Uterus (tissue), 4 donors: ENCODE measurements around the gene TSTD1. TPM values are rescaled to one million over a fixed set of nuclear protein-coding genes. Genes with fewer than 3 reads are reported as not detected.
A peak's percentile ranks its signal among the peaks of the same experiment; 100 is the strongest.

Source experiments
- DNase-seq, 2 donors: peaks; one replicate each; pipeline ENCODE4 v3.0.0-alpha.2; 2019 to 2020
- H3K27ac ChIP-seq, 2 donors: fragments of 200-600 bp; sonication (generic); 1 replicate in 1 of 2; 2 replicates in 1 of 2; pipeline ENCODE4 v1.5.1; 2016 to 2018
- H3K27me3 ChIP-seq, 2 donors: fragments of 200-600 bp; sonication (generic); one replicate each; pipeline ENCODE4 v1.5.1; 2018 to 2019; ENCODE audit warnings: control low read depth in 1 of 2
- H3K36me3 ChIP-seq, 2 donors: fragments of 200-600 bp; sonication (generic); one replicate each; pipeline ENCODE4 v1.5.1; 2019; ENCODE audit warnings: control low read depth in 1 of 2
- H3K4me1 ChIP-seq, 2 donors: fragments of 200-600 bp; sonication (generic); one replicate each; pipeline ENCODE4 v1.5.1; 2018 to 2019; ENCODE audit warnings: control low read depth in 1 of 2
- H3K4me3 ChIP-seq, 2 donors: fragments of 200-600 bp; sonication (generic); 1 replicate in 1 of 2; 2 replicates in 1 of 2; pipeline ENCODE4 v1.5.1; 2018 to 2019; ENCODE audit warnings: mild to moderate bottlenecking in 1 of 2
- H3K9me3 ChIP-seq, 2 donors: fragments of 200-600 bp; sonication (generic); one replicate each; pipeline ENCODE4 v1.5.1; 2019; ENCODE audit warnings: control low read depth in 1 of 2
- POLR2A ChIP-seq, 2 donors: fragments of 450-650 bp; IDR thresholded peaks; one replicate each; pipeline ENCODE4 v1.6.1; 2016; ENCODE audit warnings: antibody characterized with exemption in 2 of 2, mild to moderate bottlenecking in 1 of 2, moderate library complexity in 1 of 2
- intact Hi-C: fragments of 100-400 bp; cut with DNase I; formaldehyde crosslinking; loops from one replicate; pipeline ENCODE4 v1.15.1; 2023; ENCODE audit warnings: low total_unique reads
- total RNA-seq, 4 donors: library from RNA; depleted of rRNA in 3 of 4; stranded (reverse); fragments of >200 nt in 3 of 4; gene quantifications; one replicate each; pipeline versions ENCODE4 v1.1.0 to v1.2.4, GENCODE V29; 2014 to 2023
- TF ChIP-seq, protein P1 (sequence below), 4 experiments: fragments of 200-600 bp in 2 of 4; fragments of 450-650 bp in 2 of 4; sonication (generic) in 2 of 4; IDR thresholded peaks; one replicate each; pipeline ENCODE4 v1.5.1; 2016 to 2019; ENCODE audit warnings: antibody characterized with exemption in 4 of 4, mild to moderate bottlenecking in 2 of 4, moderate library complexity in 1 of 4
- donor health status: DM: yes; HTN: yes; CAD: no.

TSTD1 gene
- total RNA-seq, 4 donors from 2014 or later = 5.6 to 20.3 TPM; not detected in 2

DNA sequence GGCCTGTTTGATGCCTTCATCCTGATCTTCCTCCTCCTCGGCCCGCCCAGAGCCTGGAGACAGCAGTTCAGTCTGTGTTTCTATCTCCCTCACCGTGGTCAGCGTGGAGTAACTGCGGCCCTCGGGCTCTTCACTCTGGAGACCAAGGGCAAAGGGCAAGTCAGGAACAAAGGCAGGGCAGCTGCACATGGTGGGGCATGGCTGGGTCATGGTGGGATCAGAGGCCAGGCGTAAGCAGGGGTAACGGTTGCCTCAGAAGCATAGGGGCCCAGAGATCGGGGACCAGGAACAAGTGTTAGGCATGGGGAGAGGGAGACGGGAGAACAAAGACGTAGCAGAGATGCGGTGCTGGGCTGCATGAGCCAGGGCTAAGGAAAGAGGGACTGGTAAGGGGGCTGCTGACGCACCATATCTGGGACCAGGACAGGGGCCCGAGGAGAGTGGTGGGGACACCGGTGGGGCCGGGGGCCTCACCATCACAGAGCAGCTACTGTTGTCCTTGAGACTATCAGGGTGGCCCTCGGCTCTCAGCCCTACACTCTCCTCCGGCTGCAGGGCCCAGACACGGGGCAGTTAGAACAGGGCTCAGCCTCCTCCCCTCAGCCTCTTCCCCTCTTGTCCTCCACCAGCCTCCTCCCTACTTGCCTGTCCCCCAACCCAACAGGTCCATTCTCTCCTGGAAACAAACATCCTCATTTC, 34.1 kb upstream of the TSTD1 start:
- TF ChIP-seq, protein P1, sequence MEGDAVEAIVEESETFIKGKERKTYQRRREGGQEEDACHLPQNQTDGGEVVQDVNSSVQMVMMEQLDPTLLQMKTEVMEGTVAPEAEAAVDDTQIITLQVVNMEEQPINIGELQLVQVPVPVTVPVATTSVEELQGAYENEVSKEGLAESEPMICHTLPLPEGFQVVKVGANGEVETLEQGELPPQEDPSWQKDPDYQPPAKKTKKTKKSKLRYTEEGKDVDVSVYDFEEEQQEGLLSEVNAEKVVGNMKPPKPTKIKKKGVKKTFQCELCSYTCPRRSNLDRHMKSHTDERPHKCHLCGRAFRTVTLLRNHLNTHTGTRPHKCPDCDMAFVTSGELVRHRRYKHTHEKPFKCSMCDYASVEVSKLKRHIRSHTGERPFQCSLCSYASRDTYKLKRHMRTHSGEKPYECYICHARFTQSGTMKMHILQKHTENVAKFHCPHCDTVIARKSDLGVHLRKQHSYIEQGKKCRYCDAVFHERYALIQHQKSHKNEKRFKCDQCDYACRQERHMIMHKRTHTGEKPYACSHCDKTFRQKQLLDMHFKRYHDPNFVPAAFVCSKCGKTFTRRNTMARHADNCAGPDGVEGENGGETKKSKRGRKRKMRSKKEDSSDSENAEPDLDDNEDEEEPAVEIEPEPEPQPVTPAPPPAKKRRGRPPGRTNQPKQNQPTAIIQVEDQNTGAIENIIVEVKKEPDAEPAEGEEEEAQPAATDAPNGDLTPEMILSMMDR (IDR thresholded peaks at IDR 0.05) = no peak
- no peak for TF ChIP-seq POLR2A (IDR thresholded peaks at IDR 0.05)
- Histone ChIP-seq H3K9me3 (no peaks in the 10 kb centered on the region), H3K27ac (no peak overlapping the region), H3K4me3 (no peak overlapping the region), H3K4me1 (no peaks in the 10 kb centered on the region), H3K36me3 (no peaks in the 10 kb centered on the region), H3K27me3 (no peaks in the 10 kb centered on the region)
- intact Hi-C loops = no loop called here
- no peak for DNase-seq

DNA sequence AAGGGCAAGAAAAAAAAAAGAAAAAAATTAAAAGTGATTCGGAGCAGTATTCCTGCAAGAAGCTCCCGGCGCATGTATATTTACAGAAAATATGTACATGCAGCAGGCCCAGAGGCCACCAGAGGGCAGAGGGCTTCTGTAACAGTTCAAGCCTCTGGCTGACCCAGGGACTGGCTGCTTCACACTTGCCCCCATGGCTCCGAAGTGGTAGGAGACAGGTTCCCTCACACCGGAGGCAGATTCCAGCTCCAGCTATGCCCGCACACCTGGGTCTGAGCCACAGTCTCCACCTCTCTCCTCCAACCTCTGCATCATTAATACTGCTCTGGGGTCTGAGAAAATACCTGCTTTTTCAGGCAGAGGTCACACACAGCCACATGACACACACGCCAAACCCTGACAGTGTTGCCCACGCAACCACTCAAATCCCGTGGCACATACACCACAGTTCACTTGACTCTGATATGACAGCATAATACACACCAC, 33.2 kb upstream of the TSTD1 start:
- no peak for DNase-seq
- intact Hi-C loops = no loop called here
- no peaks in the 10 kb centered on the region for H3K36me3 ChIP-seq
- H3K4me3 ChIP-seq = no peak overlapping the region
- H3K4me1 ChIP-seq = no peaks in the 10 kb centered on the region
- H3K27ac ChIP-seq = no peak overlapping the region
- H3K9me3 ChIP-seq = no peaks in the 10 kb centered on the region
- no peaks in the 10 kb centered on the region for H3K27me3 ChIP-seq
- no peak for TF ChIP-seq POLR2A (IDR thresholded peaks at IDR 0.05)
- TF ChIP-seq, protein P1 (IDR thresholded peaks at IDR 0.05) = peak in 3 of 4 experiments; percentile 14 to 35 (median 22)

DNA sequence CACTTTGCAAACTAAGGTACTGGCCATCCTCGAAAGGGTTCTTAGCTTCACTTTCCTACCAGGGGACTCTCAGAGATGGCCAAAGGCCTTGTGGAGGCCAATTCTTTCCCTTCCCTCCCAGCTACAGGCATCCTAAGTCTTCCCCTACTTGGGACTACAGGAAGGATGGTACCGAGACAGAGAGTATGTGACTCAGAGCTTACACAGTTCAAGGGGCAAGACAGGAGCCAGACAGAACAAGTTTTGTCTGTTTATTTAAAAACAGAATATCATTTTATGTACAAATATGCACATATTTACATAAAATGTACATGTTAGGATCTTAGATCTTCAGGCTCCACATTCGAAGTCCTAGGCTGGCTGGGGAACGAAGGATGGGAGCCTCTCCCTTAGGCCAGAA, 32.0 kb upstream of the TSTD1 start:
- TF ChIP-seq, protein P1 (IDR thresholded peaks at IDR 0.05) = no peak
- no peak for TF ChIP-seq POLR2A (IDR thresholded peaks at IDR 0.05)
- Histone ChIP-seq H3K4me1 (no peaks in the 10 kb centered on the region), H3K27ac (no peak overlapping the region), H3K27me3 (no peaks in the 10 kb centered on the region), H3K9me3 (no peaks in the 10 kb centered on the region), H3K36me3 (no peaks in the 10 kb centered on the region), H3K4me3 (no peak overlapping the region)
- intact Hi-C loops = no loop called here
- no peak for DNase-seq

DNA sequence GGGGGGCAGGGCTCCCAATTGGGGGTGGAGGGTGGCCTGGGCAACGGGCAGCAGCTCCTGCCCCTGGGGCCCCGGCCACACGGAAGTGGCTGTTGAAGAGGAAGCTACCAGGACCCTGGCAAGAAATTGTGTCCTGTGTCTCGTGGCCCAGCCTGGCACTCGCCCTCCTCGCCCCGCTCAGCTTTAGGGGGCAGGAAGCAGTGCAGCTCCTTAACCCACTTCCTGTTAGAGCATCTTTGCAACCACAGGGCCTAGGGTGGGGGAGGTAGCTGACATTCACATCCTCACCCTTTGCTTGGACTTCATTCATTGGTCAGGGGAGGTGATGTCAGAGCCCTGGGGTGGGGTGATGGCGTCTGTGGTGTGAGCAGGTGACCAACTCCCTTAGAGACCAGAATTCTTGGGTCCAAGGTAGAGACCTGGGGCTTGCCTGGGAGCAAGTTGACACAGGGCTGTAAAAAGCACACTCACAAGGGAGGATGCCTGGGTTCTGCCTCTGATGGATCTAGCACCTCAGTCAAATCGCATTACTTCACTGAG, 31.0 kb upstream of the TSTD1 start, which contains the start of gene ARHGAP30:
ARHGAP30 (minus strand) TSS at position 161 of the 540 bp plus-strand sequence. CDS start 267 bp downstream, outside the sequence.
- DNase-seq = peak; percentile 25
- no peaks in the 10 kb centered on the region for H3K36me3 ChIP-seq
- intact Hi-C loops = no loop called here
- H3K4me1 ChIP-seq = no peaks in the 10 kb centered on the region
- H3K4me3 ChIP-seq = no peak within 1 kb of the TSS
- TF ChIP-seq, protein P1 (IDR thresholded peaks at IDR 0.05) = no peak
- TF ChIP-seq POLR2A (IDR thresholded peaks at IDR 0.05) = no peak
- H3K9me3 ChIP-seq = no peaks in the 10 kb centered on the region
- H3K27me3 ChIP-seq = no peaks in the 10 kb centered on the region
- H3K27ac ChIP-seq = no peak within 1 kb of the TSS

DNA sequence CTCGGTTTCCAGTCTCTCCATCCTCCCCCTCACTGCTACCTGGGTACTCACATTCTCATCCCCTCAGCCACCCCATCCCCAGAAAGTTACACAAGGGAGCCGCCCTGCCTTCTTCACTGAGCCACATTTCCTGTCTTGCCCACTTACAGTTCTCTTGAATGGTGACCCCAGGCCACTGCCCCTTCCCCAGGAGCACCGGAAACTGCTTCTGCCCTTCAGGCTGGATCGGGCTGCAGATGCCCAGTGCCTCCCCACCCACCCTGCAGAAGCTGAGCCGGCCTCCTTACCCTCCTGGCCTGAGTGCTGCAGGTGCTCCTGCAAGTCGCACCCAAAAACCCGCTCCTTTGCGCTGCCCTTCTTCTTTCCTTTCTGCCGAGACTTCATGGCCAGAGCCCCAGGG, 30.5 kb upstream of the TSTD1 start:
- H3K27me3 ChIP-seq = no peaks in the 10 kb centered on the region
- no peak for DNase-seq
- no peak overlapping the region for H3K4me3 ChIP-seq
- no peak overlapping the region for H3K27ac ChIP-seq
- no peaks in the 10 kb centered on the region for H3K36me3 ChIP-seq
- TF ChIP-seq, protein P1 (IDR thresholded peaks at IDR 0.05) = no peak
- TF ChIP-seq POLR2A (IDR thresholded peaks at IDR 0.05) = no peak
- intact Hi-C loops = no loop called here
- no peaks in the 10 kb centered on the region for H3K9me3 ChIP-seq
- H3K4me1 ChIP-seq = no peaks in the 10 kb centered on the region
